GM12878 (cell line): ENCODE measurements around the gene SMG6. TPM values are rescaled to one million over a fixed set of nuclear protein-coding genes. Genes with fewer than 3 reads are reported as not detected.

ENCODE experiments used
- ATAC-seq: fragments of 200-7000 bp; cut with Tn5 transposase; 3 replicates; pipeline ENCODE4 v1.9.1; 2020; ENCODE audit warnings: mild to moderate bottlenecking, moderate library complexity
- BruUV-seq: library from RNA; stranded (reverse); fragments of 400-500 nt; replicated peaks from 2 replicates; lab custom pipeline; 2021; lab: Mats Ljungman, UMichigan
- CTCF ChIA-PET: fragments of 300-600 bp; sonication (Branson Sonifier 250); formaldehyde crosslinking; extraction: SDS; loops from one replicate; lab custom pipeline; 2021; ENCODE audit warnings: inconsistent platforms; lab: Yijun Ruan, JAX
- POLR2A ChIA-PET: fragments of 350-600 bp; formaldehyde crosslinking; extraction: SDS; loops from one replicate; lab custom pipeline; 2021; ENCODE audit warnings: inconsistent platforms; lab: Charles Lee
- RAD21 ChIA-PET: fragments of 300-600 bp; sonication (Branson Sonifier 250); formaldehyde crosslinking; loops from one replicate; lab custom pipeline; 2023; ENCODE audit warnings: antibody characterized with exemption; ENCODE audit not compliant: unreplicated experiment; lab: Charles Lee
- SMC1A ChIA-PET: fragments of 300-600 bp; sonication (Branson Sonifier 250); formaldehyde crosslinking; loops from one replicate; lab custom pipeline; 2023; ENCODE audit not compliant: unreplicated experiment, uncharacterized antibody; lab: Charles Lee
- DNase-seq: peaks from one replicate; pipeline ENCODE4 v3.0.0-alpha.2; 2011; ENCODE audit warnings: low read depth, low spot score
- FAIRE-seq: peaks from 3 replicates; lab custom pipeline; 2011; peaks lifted over from hg19 to GRCh38; lab: Jason Lieb, UNC
- H2AFZ ChIP-seq: 2 replicates; pipeline ENCODE4 v1.6.0; 2011; ENCODE audit warnings: low read depth, low read length, control low read depth; ENCODE audit not compliant: control insufficient read depth
- H3K27ac ChIP-seq: 2 replicates; pipeline ENCODE4 v1.5.1; 2011; ENCODE audit warnings: control low read depth; ENCODE audit not compliant: control insufficient read depth, insufficient read depth
- H3K27me3 ChIP-seq, 2 experiments: replicated peaks in 1 of 2; 2 replicates each; pipeline versions ENCODE4 v1.6.0 to v1.6.1; 2011; ENCODE audit warnings: low read length in 1 of 2; ENCODE audit not compliant: control insufficient read depth in 2 of 2, insufficient read depth in 2 of 2
- H3K36me3 ChIP-seq, 2 experiments: 2 replicates each; pipeline ENCODE4 v1.5.1; 2011; ENCODE audit warnings: low read length in 1 of 2; ENCODE audit not compliant: control insufficient read depth in 2 of 2, insufficient read depth in 2 of 2
- H3K4me1 ChIP-seq: 2 replicates; pipeline ENCODE4 v1.6.1; 2011; ENCODE audit warnings: mild to moderate bottlenecking, low read length, moderate library complexity, mixed read lengths; ENCODE audit not compliant: control insufficient read depth, insufficient read depth
- H3K4me2 ChIP-seq: 2 replicates; pipeline ENCODE4 v1.6.0; 2011; ENCODE audit warnings: control low read depth; ENCODE audit not compliant: control insufficient read depth, insufficient read depth
- H3K4me3 ChIP-seq: fragments of 200-600 bp; sonication (generic); 2 replicates; pipeline ENCODE4 v1.5.1; 2016
- H3K79me2 ChIP-seq: 2 replicates; pipeline ENCODE4 v1.6.0; 2011; ENCODE audit warnings: low read length; ENCODE audit not compliant: control insufficient read depth, insufficient read depth
- H3K9ac ChIP-seq: 2 replicates; pipeline ENCODE4 v1.8.0; 2011; ENCODE audit warnings: low read length, control low read depth, mixed read lengths; ENCODE audit not compliant: control insufficient read depth, insufficient read depth
- H3K9me3 ChIP-seq: replicated peaks from 3 replicates; pipeline ENCODE4 v1.5.1; 2011; ENCODE audit warnings: mild to moderate bottlenecking, low read length; ENCODE audit not compliant: control insufficient read depth, insufficient read depth
- H4K20me1 ChIP-seq: 2 replicates; pipeline ENCODE4 v1.6.0; 2011; ENCODE audit not compliant: control insufficient read depth, insufficient read depth
- CBX3 ChIP-seq: fragments of 200-600 bp; sonication (generic); IDR thresholded peaks from 2 replicates; pipeline ENCODE4 v1.6.1; 2016; ENCODE audit warnings: low read depth, borderline replicate concordance
- CEBPB ChIP-seq, 2 experiments: fragments of 150-350 bp in 1 of 2; IDR thresholded peaks; 2 replicates each; pipeline ENCODE4 v1.6.1; 2012 to 2014; ENCODE audit warnings: low read depth in 2 of 2, low read length in 2 of 2, borderline replicate concordance in 1 of 2, inconsistent platforms in 1 of 2
- GATAD2B ChIP-seq: fragments of 450-650 bp; conservative IDR thresholded peaks from 2 replicates; pipeline ENCODE4 v1.6.1; 2017; ENCODE audit warnings: low read depth, mild to moderate bottlenecking, moderate library complexity
- PML ChIP-seq: IDR thresholded peaks from 2 replicates; pipeline ENCODE4 v1.6.1; 2012; ENCODE audit warnings: low read length, inconsistent platforms
- SIN3A ChIP-seq: IDR thresholded peaks from 2 replicates; pipeline ENCODE4 v1.6.1; 2012; ENCODE audit warnings: low read depth, low read length, improper control_type of control experiment
- WGBS: methylation state at CpG from one replicate; pipeline ENCODE4 v1.1.6; 2016; ENCODE audit warnings: low lambda C conversion rate; ENCODE audit not compliant: insufficient replicate concordance, insufficient coverage; ENCODE audit errors: missing lambda C conversion rate; 5-methylcytosine and 5-hydroxymethylcytosine counted together
- in situ Hi-C: fragments of 300-500 bp; cut with MboI; formaldehyde crosslinking; loops from 9 replicates; pipeline ENCODE4 v1.14.3; 2018; ENCODE audit warnings: mixed read lengths
- intact Hi-C: fragments of 100-400 bp; cut with micrococcal nuclease; formaldehyde crosslinking; loops from one replicate; pipeline ENCODE4 v1.14.2; 2022; ENCODE audit not compliant: unreplicated experiment
- polyA plus RNA-seq, 11 experiments: library from polyadenylated mRNA; depleted of rRNA in 4 of 11; unstranded in 6 of 11; stranded (reverse) in 5 of 11; fragments of >200 nt; fragmentation: Nextera tagmentation in 4 of 11; fragmentation: Illumina TruSeq in 1 of 11; extraction: Ambion mirVana in 4 of 11; extraction: Trizol in 1 of 11; gene quantifications; 1 replicate in 1 of 11; 2 replicates in 10 of 11; pipeline versions ENCODE4 v1.2.1 to v1.2.3, GENCODE V29; 2011 to 2016; ENCODE audit warnings: inconsistent platforms in 2 of 11, missing spikeins in 2 of 11, low read depth in 1 of 11
- total RNA-seq, 4 experiments: library from RNA; depleted of rRNA in 3 of 4; stranded (reverse); fragments of >200 nt in 3 of 4; fragmentation: Illumina TruSeq in 1 of 4; extraction: Trizol in 1 of 4; gene quantifications; 2 replicates each; pipeline versions ENCODE4 v1.2.1 to v1.2.3, GENCODE V29; 2013 to 2021
- TF ChIP-seq, protein P1 (sequence below): fragments of 450-650 bp; IDR thresholded peaks from 2 replicates; pipeline ENCODE4 v1.6.1; 2016; ENCODE audit warnings: mild to moderate bottlenecking

The SMG6 gene
- total and polyA plus RNA-seq, 10 of the 15 experiments (the other 5 are each of a cell fraction or from before 2014, with no cell fraction given) = 0.58 to 28.7 (median 15.7) TPM

DNA sequence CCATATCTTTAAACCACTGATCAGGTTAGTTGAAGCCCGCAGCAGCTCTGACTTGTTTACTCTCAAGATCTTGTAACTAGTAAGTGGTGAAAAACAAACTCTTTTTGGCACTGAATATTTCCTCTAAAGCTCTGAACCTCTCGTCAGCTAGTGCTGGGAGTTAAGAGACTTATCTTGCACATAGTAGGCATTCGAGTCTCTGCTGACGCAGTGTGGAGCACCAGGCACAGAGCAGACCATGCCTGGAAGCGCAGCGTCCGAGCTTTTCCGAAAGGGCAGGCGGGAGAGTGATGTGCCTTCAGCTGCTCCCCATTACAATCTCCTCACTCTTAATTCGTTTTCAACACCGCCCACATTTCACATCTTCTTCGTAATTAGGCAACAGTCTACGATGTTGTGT lies 63.0 kb downstream of the SMG6 start:
- RAD21 ChIA-PET = interaction anchor here (0.6 to 2.6 kb wide), 26 partner anchors 17 to 187 kb away, joined by 3 to 54 read pairs (median 6); partner anchors contain the start of genes HIC1 and TSR1
- intact Hi-C loops = loop anchor here (5.0 kb wide), 2 partner anchors 48 to 168 kb away; no protein-coding TSS in a partner anchor

More for the DNA sequence above, 63.0 kb downstream of the SMG6 start:
- ChIA-PET CTCF (interaction anchor here (0.9 to 2.6 kb wide), 25 partner anchors 9 to 187 kb away, joined by 3 to 25 read pairs (median 4); partner anchors contain the start of gene HIC1), SMC1A (interaction anchor here (0.6 to 2.5 kb wide), 30 partner anchors 10 to 191 kb away, joined by 3 to 30 read pairs (median 6); partner anchors contain the start of gene HIC1), POLR2A (interaction anchor here (0.5 to 2.6 kb wide), 15 partner anchors 13 to 185 kb away, joined by 3 to 21 read pairs (median 5); partner anchors contain the start of gene HIC1)
- peaks cover 57% of the 10 kb centered on the region for H3K4me1 ChIP-seq
- H3K4me2 ChIP-seq = peak overlapping the region; percentile 95
- H3K4me3 ChIP-seq = peak overlapping the region; percentile 61
- TF ChIP-seq, protein P1, sequence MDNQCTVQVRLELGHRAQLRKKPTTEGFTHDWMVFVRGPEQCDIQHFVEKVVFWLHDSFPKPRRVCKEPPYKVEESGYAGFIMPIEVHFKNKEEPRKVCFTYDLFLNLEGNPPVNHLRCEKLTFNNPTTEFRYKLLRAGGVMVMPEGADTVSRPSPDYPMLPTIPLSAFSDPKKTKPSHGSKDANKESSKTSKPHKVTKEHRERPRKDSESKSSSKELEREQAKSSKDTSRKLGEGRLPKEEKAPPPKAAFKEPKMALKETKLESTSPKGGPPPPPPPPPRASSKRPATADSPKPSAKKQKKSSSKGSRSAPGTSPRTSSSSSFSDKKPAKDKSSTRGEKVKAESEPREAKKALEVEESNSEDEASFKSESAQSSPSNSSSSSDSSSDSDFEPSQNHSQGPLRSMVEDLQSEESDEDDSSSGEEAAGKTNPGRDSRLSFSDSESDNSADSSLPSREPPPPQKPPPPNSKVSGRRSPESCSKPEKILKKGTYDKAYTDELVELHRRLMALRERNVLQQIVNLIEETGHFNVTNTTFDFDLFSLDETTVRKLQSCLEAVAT = peak; percentile 26; the same call in 1 of the 2 replicates
- TF ChIP-seq PML (0 out of 2 replicates have a peak, but pooled peaks have one; percentile 6), CBX3 (no peak), GATAD2B (0 out of 2 replicates have a peak, but pooled peaks have one; percentile 5), SIN3A (no peak), CEBPB (IDR thresholded peaks at IDR 0.05; ENCODE audit: borderline replicate concordance in 1 of 2, low read depth in 2 of 2, low read length in 2 of 2) (no peak)
- in situ Hi-C loops = loop anchor here (10.0 kb wide), 1 partner anchor 176 kb away; no protein-coding TSS in a partner anchor
- H3K79me2 ChIP-seq = peaks cover 34% of the 10 kb centered on the region
- no peaks in the 10 kb centered on the region for H4K20me1 ChIP-seq
- peaks cover 2 to 16% of the 10 kb centered on the region in 2 experiments; a peak in 3 of 4 replicates for H3K36me3 ChIP-seq
- no peak overlapping the region for H2AFZ ChIP-seq
- WGBS = 44% methylated on average over 13 of the region's 13 CpGs
- DNase-seq = no peak
- BruUV-seq = TSS peak; percentile 82
- peak overlapping the region; percentile 99 for H3K27ac ChIP-seq
- ATAC-seq = no peak
- no peak for FAIRE-seq
- no peaks in the 10 kb centered on the region for H3K27me3 ChIP-seq
- peak overlapping the region; percentile 91 for H3K9ac ChIP-seq
- H3K9me3 ChIP-seq = no peaks in the 10 kb centered on the region
